B cell (primary cell): ENCODE results near the gene APEX1. TPM values are rescaled to one million over a fixed set of nuclear protein-coding genes. Genes with fewer than 3 reads are reported as not detected.
"Not testable (repeated sequence)": the region's sequence is repeated elsewhere in the genome, so short reads cannot be mapped to it uniquely, and the experiment has no call there.

Source experiments
- ATAC-seq: fragments of 200-7000 bp; cut with Tn5 transposase; one replicate; pipeline ENCODE4 v1.10.0; 2021; ENCODE audit warnings: low read depth, mild to moderate bottlenecking, moderate number of reproducible peaks, moderate library complexity
- CTCF ChIA-PET: fragments of 350-600 bp; sonication (Branson Sonifier 250); formaldehyde crosslinking; loops from one replicate; lab custom pipeline; 2021; ENCODE audit warnings: antibody characterized with exemption, inconsistent platforms; lab: Charles Lee
- POLR2A ChIA-PET: fragments of 350-600 bp; sonication (Branson Sonifier 250); formaldehyde crosslinking; loops from one replicate; lab custom pipeline; 2021; ENCODE audit warnings: antibody characterized with exemption; lab: Charles Lee
- DNase-seq: peaks from one replicate; pipeline ENCODE4 v3.0.0; 2013
- H2AFZ ChIP-seq: 2 replicates; pipeline ENCODE4 v1.6.1; 2012; ENCODE audit warnings: mild to moderate bottlenecking, low read depth, low read length; ENCODE audit not compliant: insufficient read depth, poor library complexity, severe bottlenecking
- H3K27ac ChIP-seq, 2 donors: 1 replicate in 1 of 2; 2 replicates in 1 of 2; pipeline ENCODE4 v1.5.1; 2012 to 2013; ENCODE audit warnings: low read length in 2 of 2, mild to moderate bottlenecking in 2 of 2, moderate library complexity in 1 of 2
- H3K27me3 ChIP-seq, 4 experiments: fragments of 200-600 bp in 1 of 4; sonication (generic) in 1 of 4; replicated peaks in 1 of 4; 1 replicate in 2 of 4; 2 replicates in 2 of 4; pipeline versions ENCODE4 v1.6.1 to v1.7.0; 2013 to 2016; ENCODE audit warnings: low read length in 3 of 4, mild to moderate bottlenecking in 2 of 4, mixed read lengths in 1 of 4, moderate library complexity in 1 of 4; ENCODE audit not compliant: insufficient read depth in 4 of 4, control insufficient read depth in 3 of 4; ENCODE audit errors: control extremely low read depth in 1 of 4
- H3K36me3 ChIP-seq, 2 experiments: replicated peaks in 1 of 2; 1 replicate in 1 of 2; 2 replicates in 1 of 2; pipeline versions ENCODE4 v1.6.1 to v1.7.1; 2013; ENCODE audit warnings: low read length in 1 of 2; ENCODE audit not compliant: insufficient read depth in 2 of 2, control insufficient read depth in 1 of 2; ENCODE audit errors: control extremely low read depth in 1 of 2, extremely low read depth in 1 of 2
- H3K4me1 ChIP-seq, 2 donors: fragments of 200-600 bp in 1 of 2; sonication (generic) in 1 of 2; 1 replicate in 1 of 2; 2 replicates in 1 of 2; pipeline versions ENCODE4 v1.5.1 to v1.6.1; 2013 to 2017; ENCODE audit warnings: low read length in 2 of 2; ENCODE audit not compliant: control insufficient read depth in 2 of 2, insufficient read depth in 2 of 2
- H3K4me2 ChIP-seq: replicated peaks from 2 replicates; pipeline ENCODE3; 2012; ENCODE audit warnings: mild to moderate bottlenecking, low read depth, low read length; ENCODE audit not compliant: poor library complexity, severe bottlenecking
- H3K4me3 ChIP-seq, 5 experiments: fragments of 200-600 bp in 1 of 5; sonication (generic) in 1 of 5; 1 replicate in 3 of 5; 2 replicates in 2 of 5; pipeline versions ENCODE4 v1.5.1 to v1.7.0; 2011 to 2016; ENCODE audit warnings: low read length in 4 of 5, mild to moderate bottlenecking in 4 of 5, low read depth in 2 of 5, control low read depth in 1 of 5, moderate library complexity in 1 of 5; ENCODE audit not compliant: insufficient read depth in 1 of 5; ENCODE audit errors: control extremely low read depth in 1 of 5, extremely low read depth in 1 of 5
- H3K79me2 ChIP-seq: fragments of 200-600 bp; sonication (generic); one replicate; pipeline ENCODE4 v1.6.0; 2016; ENCODE audit warnings: low read length; ENCODE audit not compliant: control insufficient read depth, insufficient read depth
- H3K9ac ChIP-seq: fragments of 200-600 bp; sonication (generic); 2 replicates; pipeline ENCODE4 v1.6.1; 2017; ENCODE audit warnings: mild to moderate bottlenecking, low read length, moderate library complexity
- H3K9me3 ChIP-seq, 3 donors: one replicate each; pipeline versions ENCODE4 v1.6.1 to v1.7.1; 2013; ENCODE audit warnings: low read length in 2 of 3; ENCODE audit not compliant: control insufficient read depth in 2 of 3, insufficient read depth in 1 of 3; ENCODE audit errors: control extremely low read depth in 1 of 3
- H4K20me1 ChIP-seq: 2 replicates; pipeline ENCODE4 v1.6.0; 2012; ENCODE audit warnings: mild to moderate bottlenecking, low read length; ENCODE audit not compliant: insufficient read depth, control insufficient read depth, poor library complexity, severe bottlenecking
- H3K27ac Mint-ChIP-seq: one replicate; pipeline ENCODE4 v1.8.0; 2021; ENCODE audit warnings: mixed read lengths
- H3K27me3 Mint-ChIP-seq: one replicate; pipeline ENCODE4 v1.8.0; 2021; ENCODE audit warnings: mixed read lengths
- H3K4me1 Mint-ChIP-seq: one replicate; pipeline ENCODE4 v1.8.0; 2021; ENCODE audit warnings: mixed read lengths
- H3K4me3 Mint-ChIP-seq: one replicate; pipeline ENCODE4 v1.8.0; 2021; ENCODE audit warnings: mixed read lengths
- H3K9me3 Mint-ChIP-seq: one replicate; pipeline ENCODE4 v1.8.0; 2022; ENCODE audit warnings: mixed read lengths; ENCODE audit not compliant: insufficient read depth
- WGBS: methylation state at CpG from one replicate; pipeline ENCODE4 v1.1.5; 2013; ENCODE audit warnings: missing lambda C conversion rate; ENCODE audit not compliant: insufficient coverage; 5-methylcytosine and 5-hydroxymethylcytosine counted together
- intact Hi-C: fragments of 100-400 bp; cut with micrococcal nuclease; formaldehyde crosslinking; loops from one replicate; pipeline ENCODE4 v1.10.0; 2022
- polyA plus RNA-seq: library from polyadenylated mRNA; depleted of rRNA; stranded (reverse); fragments of >200 nt; gene quantifications from 2 replicates; pipeline ENCODE4 v1.2.3, GENCODE V29; 2012
- small RNA-seq: library from RNA; depleted of rRNA; stranded (forward); fragments of <200 nt; gene quantifications from one replicate; pipeline ENCODE3, GENCODE V24; 2012; ENCODE audit warnings: low replicate concordance, low read depth; ENCODE audit not compliant: insufficient read length
- total RNA-seq, 2 donors: library from RNA; stranded (reverse); fragments of 120-200 nt in 1 of 2; gene quantifications; 1 replicate in 1 of 2; 2 replicates in 1 of 2; pipeline versions ENCODE4 v1.2.3 to v1.2.4, GENCODE V29; 2013 to 2022

The APEX1 gene
- total and polyA plus RNA-seq, 2 donors (not counting 1 experiment from before 2014, with no cell fraction given), result 103 to 169 TPM

DNA sequence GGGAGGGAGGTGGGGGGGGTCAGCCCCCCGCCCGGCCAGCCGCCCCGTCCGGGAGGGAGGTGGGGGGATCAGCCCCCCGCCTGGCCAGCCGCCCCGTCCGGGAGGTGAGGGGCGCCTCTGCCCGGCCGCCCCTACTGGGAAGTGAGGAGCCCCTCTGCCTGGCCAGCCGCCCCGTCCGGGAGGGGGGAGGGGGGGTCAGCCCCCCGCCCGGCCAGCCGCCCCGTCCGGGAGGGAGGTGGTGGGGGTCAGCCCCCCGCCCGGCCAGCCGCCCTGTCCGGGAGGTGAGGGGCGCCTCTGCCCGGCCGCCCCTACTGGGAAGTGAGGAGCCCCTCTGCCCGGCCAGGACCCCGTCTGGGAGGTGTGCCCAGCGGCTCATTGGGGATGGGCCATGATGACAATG lies 51.7 kb downstream of the APEX1 start:
- H3K9me3 ChIP-seq, result not testable (repeated sequence)

More for the DNA sequence above, 51.7 kb downstream of the APEX1 start:
- H3K27ac ChIP-seq, intact Hi-C loops, H3K27ac Mint-ChIP-seq, ATAC-seq, H3K4me2 ChIP-seq, H3K27me3 Mint-ChIP-seq, CTCF ChIA-PET, H2AFZ ChIP-seq, H3K4me3 Mint-ChIP-seq, H3K79me2 ChIP-seq, H3K9ac ChIP-seq, H3K4me3 ChIP-seq, DNase-seq, H3K9me3 Mint-ChIP-seq, H4K20me1 ChIP-seq, H3K27me3 ChIP-seq, POLR2A ChIA-PET, H3K36me3 ChIP-seq: not testable (repeated sequence)
- peaks cover 14 to 16% of the 10 kb centered on the region in 2 donors for H3K4me1 ChIP-seq
- no CpG with 5 or more reads among the region's 30 CpGs for WGBS
- peaks cover 21% of the 10 kb centered on the region for H3K4me1 Mint-ChIP-seq

Small RNAs within 50 kb of the gene (small RNA-seq; reads per million reads assigned to genes)
- gene RNA5SP382, result 0.76 reads per million

Other genes starting within 250 kb of the APEX1 start
- gene OR11H6, start 231.5 kb upstream of the APEX1 start, total RNA-seq, result not detected in 2 replicates
- gene OR11H6, start 231.5 kb upstream of the APEX1 start, polyA plus RNA-seq, result not detected in 2 replicates
- gene OR11H7, start 226.2 kb upstream of the APEX1 start, total RNA-seq, result not detected in 2 replicates
- gene OR11H7, start 226.2 kb upstream of the APEX1 start, polyA plus RNA-seq, result not detected in 2 replicates
- not detected in 2 replicates for gene OR11H4, start 215.9 kb upstream of the APEX1 start, total RNA-seq
- not detected in 2 replicates for gene OR11H4, start 215.9 kb upstream of the APEX1 start, polyA plus RNA-seq
- gene TTC5, start 149.3 kb upstream of the APEX1 start, total RNA-seq, result 37.5 and 38.8 TPM in 2 replicates
- 6.9 and 8.2 TPM in 2 replicates for gene TTC5, start 149.3 kb upstream of the APEX1 start, polyA plus RNA-seq
- 24.7 and 26.0 TPM in 2 replicates for gene CCNB1IP1, start 121.9 kb upstream of the APEX1 start, total RNA-seq
- gene CCNB1IP1, start 121.9 kb upstream of the APEX1 start, polyA plus RNA-seq, result 48.8 and 56.4 TPM in 2 replicates
- gene PARP2, start 111.6 kb upstream of the APEX1 start, total RNA-seq, result 17.4 and 22.4 TPM in 2 replicates
- gene PARP2, start 111.6 kb upstream of the APEX1 start, polyA plus RNA-seq, result 17.0 and 19.8 TPM in 2 replicates
- gene TEP1, start 41.7 kb upstream of the APEX1 start, total RNA-seq, result 123 and 143 TPM in 2 replicates
- gene TEP1, start 41.7 kb upstream of the APEX1 start, polyA plus RNA-seq, result 67.3 and 69.9 TPM in 2 replicates
- gene KLHL33, start 19.1 kb upstream of the APEX1 start, total RNA-seq, result 0.20 and 0.27 TPM in 2 replicates
- 0.25 and 0.36 TPM in 2 replicates for gene KLHL33, start 19.1 kb upstream of the APEX1 start, polyA plus RNA-seq
- 115 and 117 TPM in 2 replicates for gene OSGEP, start 414 bp upstream of the APEX1 start, total RNA-seq
- gene OSGEP, start 414 bp upstream of the APEX1 start, polyA plus RNA-seq, result 156 and 274 TPM in 2 replicates
- 97.5 and 101 TPM in 2 replicates for gene PIP4P1, start 6.2 kb downstream of the APEX1 start, total RNA-seq
- 183 and 284 TPM in 2 replicates for gene PIP4P1, start 6.2 kb downstream of the APEX1 start, polyA plus RNA-seq
- 38.9 and 42.0 TPM in 2 replicates for gene PNP, start 14.2 kb downstream of the APEX1 start, total RNA-seq
- 93.0 and 119 TPM in 2 replicates for gene PNP, start 14.2 kb downstream of the APEX1 start, polyA plus RNA-seq
- 1.2 and 1.7 TPM in 2 replicates for gene RNASE10, start 50.3 kb downstream of the APEX1 start, total RNA-seq
- 0.10 TPM in 1 of 2 replicates, not detected in the other for gene RNASE10, start 50.3 kb downstream of the APEX1 start, polyA plus RNA-seq
- gene RNASE9, start 105.8 kb downstream of the APEX1 start, total RNA-seq, result not detected in 2 replicates
- gene RNASE9, start 105.8 kb downstream of the APEX1 start, polyA plus RNA-seq, result not detected in 2 replicates
- not detected in 2 replicates for gene RNASE11, start 132.8 kb downstream of the APEX1 start, total RNA-seq
- not detected in 2 replicates for gene RNASE11, start 132.8 kb downstream of the APEX1 start, polyA plus RNA-seq
- gene RNASE12, start 136.2 kb downstream of the APEX1 start, total RNA-seq, result not detected in 2 replicates
- not detected in 2 replicates for gene RNASE12, start 136.2 kb downstream of the APEX1 start, polyA plus RNA-seq
- gene OR6S1, start 186.5 kb downstream of the APEX1 start, total RNA-seq, result not detected in 2 replicates
- 0.14 and 0.16 TPM in 2 replicates for gene OR6S1, start 186.5 kb downstream of the APEX1 start, polyA plus RNA-seq
- gene RNASE4, start 229.3 kb downstream of the APEX1 start, total RNA-seq, result 0.49 and 1.8 TPM in 2 replicates
- gene RNASE4, start 229.3 kb downstream of the APEX1 start, polyA plus RNA-seq, result 1.2 and 1.8 TPM in 2 replicates
- 1.7 and 2.3 TPM in 2 replicates for gene ANG, start 233.5 kb downstream of the APEX1 start, total RNA-seq
- gene ANG, start 233.5 kb downstream of the APEX1 start, polyA plus RNA-seq, result 0.82 and 2.0 TPM in 2 replicates